ENCODE results near the gene TCF7L1.
"Not testable (repeated sequence)": the region's sequence is repeated elsewhere in the genome, so short reads cannot be mapped to it uniquely, and the experiment has no call there.

The TCF7L1 gene

GRCh38 chr2:85194780-85195480, 61.7 kb downstream of the TCF7L1 start:
- no peak overlapping the region for H3K4me3 ChIP-seq (ENCODE audit: low read depth, low read length)
- in situ Hi-C loops (cut with HindIII; ENCODE audit: low sequenced_read_pairs) = no loop called here
- TF ChIP-seq CTCF (IDR thresholded peaks at IDR 0.05; ENCODE audit: low read depth, low read length, missing control alignments) = no peak

GRCh38 chr2:85195956-85196355, 62.8 kb downstream of the TCF7L1 start:
- H3K4me3 ChIP-seq (ENCODE audit: low read depth, low read length) = no peak overlapping the region
- no peak for TF ChIP-seq CTCF (IDR thresholded peaks at IDR 0.05; ENCODE audit: low read depth, low read length, missing control alignments)
- in situ Hi-C loops (cut with HindIII; ENCODE audit: low sequenced_read_pairs) = no loop called here
- DNase-seq (ENCODE audit: low read depth) = no peak

More at GRCh38 chr2:85194780-85195480, 61.7 kb downstream of the TCF7L1 start:
- no peak for DNase-seq (ENCODE audit: low read depth)

- H3K4me3 ChIP-seq (ENCODE audit: low read depth, low read length) = no peak overlapping the region
- no peak for TF ChIP-seq CTCF (IDR thresholded peaks at IDR 0.05; ENCODE audit: low read depth, low read length, missing control alignments)
- DNase-seq (ENCODE audit: low read depth) = no peak
- in situ Hi-C loops (cut with HindIII; ENCODE audit: low sequenced_read_pairs) = no loop called here
These were observed 66.5 kb downstream of the TCF7L1 start for GRCh38 chr2:85199698-85200097.

- DNase-seq (ENCODE audit: low read depth) = no peak
These were observed 76.7 kb downstream of the TCF7L1 start for GRCh38 chr2:85209887-85210286.

GRCh38 chr2:85210511-85210910, 77.3 kb downstream of the TCF7L1 start:
- no peak for DNase-seq (ENCODE audit: low read depth)
- no peak overlapping the region for H3K4me3 ChIP-seq (ENCODE audit: low read depth, low read length)
- in situ Hi-C loops (cut with HindIII; ENCODE audit: low sequenced_read_pairs) = no loop called here
- no peak for TF ChIP-seq CTCF (IDR thresholded peaks at IDR 0.05; ENCODE audit: low read depth, low read length, missing control alignments)

More at GRCh38 chr2:85209887-85210286, 76.7 kb downstream of the TCF7L1 start:
- in situ Hi-C loops (cut with HindIII; ENCODE audit: low sequenced_read_pairs) = no loop called here
- H3K4me3 ChIP-seq (ENCODE audit: low read depth, low read length) = no peak overlapping the region
- no peak for TF ChIP-seq CTCF (IDR thresholded peaks at IDR 0.05; ENCODE audit: low read depth, low read length, missing control alignments)

GRCh38 chr2:85211606-85212005, 78.4 kb downstream of the TCF7L1 start:
- in situ Hi-C loops (cut with HindIII; ENCODE audit: low sequenced_read_pairs); DNase-seq (ENCODE audit: low read depth); H3K4me3 ChIP-seq (ENCODE audit: low read depth, low read length): not testable (repeated sequence)

GRCh38 chr2:85212841-85213240, 79.6 kb downstream of the TCF7L1 start:
- DNase-seq (ENCODE audit: low read depth) = no peak
- TF ChIP-seq CTCF (IDR thresholded peaks at IDR 0.05; ENCODE audit: low read depth, low read length, missing control alignments) = no peak
- in situ Hi-C loops (cut with HindIII; ENCODE audit: low sequenced_read_pairs) = no loop called here
- no peak overlapping the region for H3K4me3 ChIP-seq (ENCODE audit: low read depth, low read length)

All from astrocyte of the cerebellum (primary cell).